GM18867 (cell line): ENCODE measurements around the gene BBS5.
"Not testable (repeated sequence)": the region's sequence is repeated elsewhere in the genome, so short reads cannot be mapped to it uniquely, and the experiment has no call there.

Experiments
- ATAC-seq: cut with Tn5 transposase; IDR thresholded peaks from one replicate; pipeline ENCODE4 v1.9.1; 2021; ENCODE audit warnings: mild to moderate bottlenecking, moderate library complexity; ENCODE audit not compliant: unreplicated experiment

BBS5 gene

GRCh38 chr2:169479257-169480078 is at the start of gene BBS5:
BBS5 (plus strand) TSS chr2:169479494; CDS start chr2:169479554, 60 bp downstream.
- peak; percentile 98 for ATAC-seq

- not testable (repeated sequence) for ATAC-seq
Observed at GRCh38 chr2:169431772-169432171, 47.5 kb upstream of the BBS5 start.

GRCh38 chr2:169434236-169434635 is 45.1 kb upstream of the BBS5 start:
- not testable (repeated sequence) for ATAC-seq

- ATAC-seq: no peak
Observed at GRCh38 chr2:169438466-169439072, 40.7 kb upstream of the BBS5 start.

- ATAC-seq: no peak
Observed at GRCh38 chr2:169439900-169440299, 39.4 kb upstream of the BBS5 start.

GRCh38 chr2:169446452-169446851 is 32.8 kb upstream of the BBS5 start:
- ATAC-seq: no peak

GRCh38 chr2:169448316-169448715 is 31.0 kb upstream of the BBS5 start:
- no peak for ATAC-seq

GRCh38 chr2:169448865-169449264 is 30.4 kb upstream of the BBS5 start:
- ATAC-seq: no peak

- ATAC-seq: no peak
Observed at GRCh38 chr2:169452080-169452479, 27.2 kb upstream of the BBS5 start.

- not testable (repeated sequence) for ATAC-seq
Observed at GRCh38 chr2:169453044-169453443, 26.2 kb upstream of the BBS5 start.

- peak; percentile 78 for ATAC-seq
Observed at GRCh38 chr2:169461143-169461542, 18.2 kb upstream of the BBS5 start.

GRCh38 chr2:169462896-169463695 is 16.2 kb upstream of the BBS5 start:
- ATAC-seq: no peak

GRCh38 chr2:169464466-169464865 is 14.8 kb upstream of the BBS5 start:
- no peak for ATAC-seq

GRCh38 chr2:169464882-169465281 is 14.4 kb upstream of the BBS5 start:
- ATAC-seq: no peak

- no peak for ATAC-seq
Observed at GRCh38 chr2:169468841-169469240, 10.5 kb upstream of the BBS5 start.

- no peak for ATAC-seq
Observed at GRCh38 chr2:169469952-169470572, 9.2 kb upstream of the BBS5 start.

- ATAC-seq: no peak
Observed at GRCh38 chr2:169472249-169472648, 7.0 kb upstream of the BBS5 start.

- no peak for ATAC-seq
Observed at GRCh38 chr2:169476459-169476858, 2.8 kb upstream of the BBS5 start.

GRCh38 chr2:169478339-169478738 is 955 bp upstream of the BBS5 start:
- no peak for ATAC-seq

GRCh38 chr2:169478745-169479256 is 493 bp upstream of the BBS5 start:
- ATAC-seq: no peak

GRCh38 chr2:169480079-169480465 is 778 bp downstream of the BBS5 start:
- ATAC-seq: no peak
